T-helper 9 cell (primary cell): ENCODE results near the gene IGSF6.
"Not testable (repeated sequence)": the region's sequence is repeated elsewhere in the genome, so short reads cannot be mapped to it uniquely, and the experiment has no call there.

Source experiments
- DNase-seq: peaks from one replicate; pipeline ENCODE4 v3.0.0-alpha.2; 2020

Gene IGSF6

GRCh38 chr16:21653571-21653970, 1.2 kb upstream of the IGSF6 start:
- no peak for DNase-seq

DNA sequence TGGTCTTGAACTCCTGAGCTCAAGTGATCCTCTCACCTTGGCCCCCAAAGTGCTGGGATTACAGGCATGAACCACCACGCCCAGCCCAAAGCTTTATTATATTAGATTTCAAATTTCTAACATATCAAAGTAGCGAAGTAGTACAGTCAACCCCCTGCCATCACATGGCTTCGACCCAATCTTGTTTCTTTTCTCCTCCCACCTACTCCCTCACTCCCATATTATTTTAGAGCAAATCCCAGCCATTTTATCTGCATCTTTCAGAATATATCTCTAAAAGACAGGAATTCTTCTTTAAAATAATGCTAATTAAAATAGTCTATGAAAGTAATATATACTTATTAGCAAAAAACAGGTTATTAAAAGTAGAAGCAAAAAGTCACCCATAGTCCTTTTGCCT, 893 bp downstream of the IGSF6 start:
- DNase-seq, result no peak

GRCh38 chr16:21650521-21650920, 1.9 kb downstream of the IGSF6 start:
- DNase-seq, result no peak

DNA sequence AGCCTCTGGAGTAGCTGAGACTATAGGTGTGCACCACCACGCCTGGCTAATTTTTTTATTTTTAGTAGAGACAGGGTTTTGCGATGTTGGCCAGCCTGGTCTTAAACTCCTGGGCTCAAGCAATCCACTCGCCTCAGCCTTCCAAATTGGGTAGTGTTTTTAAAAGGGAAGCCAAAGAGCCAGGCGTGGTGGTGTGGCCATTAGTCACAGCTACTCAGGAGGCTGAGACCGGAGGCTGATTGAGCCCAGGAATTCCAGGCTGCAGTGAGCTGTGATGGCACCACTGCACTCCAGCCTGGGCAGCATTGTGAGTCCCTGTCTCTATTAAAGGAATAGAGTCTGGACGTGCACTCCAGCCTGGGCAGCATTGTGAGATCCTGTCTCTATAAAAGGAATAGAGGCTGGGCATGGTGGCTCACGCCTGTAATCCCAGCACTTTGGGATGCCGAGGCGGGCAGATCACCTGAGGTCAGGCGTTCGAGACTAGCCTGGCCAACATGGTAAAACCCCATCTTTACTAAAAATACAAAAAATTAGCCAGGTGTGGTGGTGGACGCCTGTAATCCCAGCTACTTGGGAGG, 2.5 kb downstream of the IGSF6 start:
- DNase-seq, result not testable (repeated sequence)

- DNase-seq, result no peak
These were observed 4.7 kb downstream of the IGSF6 start for GRCh38 chr16:21647562-21648164.

DNA sequence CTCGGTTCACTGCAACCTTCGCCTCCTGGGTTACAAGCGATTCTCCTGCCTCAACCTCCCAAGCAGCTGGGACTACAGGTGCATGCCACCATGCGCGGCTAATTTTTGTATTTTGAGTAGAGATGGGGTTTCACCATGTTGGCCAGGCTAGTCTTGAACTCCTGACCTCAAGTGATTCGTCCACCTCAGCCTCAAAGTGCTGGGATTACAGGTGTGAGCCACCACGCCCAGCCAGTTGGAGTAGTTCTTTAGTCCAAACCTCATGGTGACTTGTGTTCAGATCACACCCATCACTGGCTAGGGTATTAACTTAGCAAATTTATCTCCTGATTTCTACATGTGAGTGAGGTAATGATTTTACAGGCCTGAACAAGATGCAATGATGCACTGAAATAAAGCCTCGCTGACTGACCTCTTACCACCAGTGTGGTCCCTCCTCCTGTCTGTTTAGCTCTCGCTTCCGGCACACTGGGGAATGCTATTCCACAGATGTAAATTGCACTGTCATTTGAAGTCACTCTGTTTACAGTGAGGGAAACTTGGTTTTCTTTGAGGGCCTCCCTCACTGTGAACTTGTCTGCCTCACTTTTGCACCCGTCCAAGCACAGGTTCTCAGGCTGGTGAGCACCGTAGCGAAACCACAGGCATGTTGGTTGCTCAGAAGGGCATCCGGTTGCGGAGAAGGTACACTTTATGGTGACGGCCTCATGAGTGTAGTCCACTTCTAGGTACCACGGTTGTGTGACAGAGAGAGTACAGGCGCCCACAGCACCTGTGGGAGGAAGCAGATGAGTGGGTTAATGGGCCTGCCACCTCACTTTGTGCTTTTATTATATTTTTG, 5.5 kb downstream of the IGSF6 start:
- DNase-seq, result peak; percentile 44

- no peak for DNase-seq
These were observed 6.3 kb downstream of the IGSF6 start for GRCh38 chr16:21646091-21646490.

- no peak for DNase-seq
These were observed 7.1 kb downstream of the IGSF6 start for GRCh38 chr16:21645261-21645721.

GRCh38 chr16:21644674-21645073, 7.7 kb downstream of the IGSF6 start:
- no peak for DNase-seq

DNA sequence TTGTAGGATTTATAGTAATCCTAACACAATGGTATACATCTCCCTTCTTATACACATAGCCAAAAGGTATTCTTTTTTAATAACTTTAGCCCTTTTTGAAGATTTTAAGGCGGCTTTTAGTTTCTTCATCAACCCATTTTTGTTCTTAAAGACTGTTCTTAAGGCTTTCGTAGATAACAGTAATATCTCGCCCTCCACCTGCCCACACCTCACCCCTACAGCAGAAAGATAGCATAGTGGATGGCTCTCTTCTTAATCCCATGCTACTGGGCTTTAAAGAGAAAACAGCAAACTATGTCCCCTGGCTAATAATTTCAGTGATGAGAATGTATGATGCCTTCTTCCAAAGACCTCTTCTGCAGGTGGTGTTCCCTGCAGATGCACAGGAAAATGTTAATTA, 8.6 kb downstream of the IGSF6 start:
- DNase-seq, result no peak

- DNase-seq, result no peak
These were observed 9.5 kb downstream of the IGSF6 start for GRCh38 chr16:21642861-21643260.

- DNase-seq, result no peak
These were observed 10.5 kb downstream of the IGSF6 start for GRCh38 chr16:21641916-21642315.

- no peak for DNase-seq
These were observed 12.9 kb downstream of the IGSF6 start for GRCh38 chr16:21639493-21639892.

GRCh38 chr16:21638573-21638975, 13.8 kb downstream of the IGSF6 start:
- DNase-seq, result no peak

- DNase-seq, result no peak
These were observed 15.1 kb downstream of the IGSF6 start for GRCh38 chr16:21637032-21637968.

GRCh38 chr16:21635694-21636093, 16.7 kb downstream of the IGSF6 start:
- DNase-seq, result not testable (repeated sequence)

- DNase-seq, result no peak
These were observed 18.2 kb downstream of the IGSF6 start for GRCh38 chr16:21634216-21634615.

DNA sequence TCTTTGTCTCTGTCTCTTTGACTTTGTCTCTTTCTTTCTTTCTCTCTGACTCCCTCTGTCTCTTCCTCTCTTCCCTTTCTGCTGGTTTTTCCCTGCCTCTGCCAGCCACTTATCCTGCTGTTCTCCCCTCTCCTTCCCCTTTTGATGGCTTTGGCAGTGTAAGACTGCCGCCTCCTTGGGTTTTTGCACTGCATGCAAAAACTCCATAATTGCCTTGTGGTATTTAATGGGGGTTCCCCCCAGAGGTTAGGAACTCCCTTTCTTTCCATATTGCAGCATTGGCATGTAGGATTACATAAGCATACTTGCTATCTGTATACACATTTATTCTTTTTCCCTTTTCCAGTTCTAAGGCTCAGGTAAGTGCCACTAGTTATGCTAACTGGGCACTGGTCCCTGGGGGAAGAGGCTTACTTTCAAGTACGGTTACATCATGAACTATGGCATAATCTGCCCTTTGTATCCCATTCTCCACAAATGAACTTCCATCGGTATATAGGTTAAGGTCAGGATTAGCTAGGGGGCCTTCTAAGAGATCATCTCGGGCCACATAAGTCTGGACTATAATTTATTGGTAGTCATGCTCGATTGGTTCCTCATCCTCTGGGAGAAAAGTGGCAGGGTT, 20.3 kb downstream of the IGSF6 start:
- not testable (repeated sequence) for DNase-seq

DNA sequence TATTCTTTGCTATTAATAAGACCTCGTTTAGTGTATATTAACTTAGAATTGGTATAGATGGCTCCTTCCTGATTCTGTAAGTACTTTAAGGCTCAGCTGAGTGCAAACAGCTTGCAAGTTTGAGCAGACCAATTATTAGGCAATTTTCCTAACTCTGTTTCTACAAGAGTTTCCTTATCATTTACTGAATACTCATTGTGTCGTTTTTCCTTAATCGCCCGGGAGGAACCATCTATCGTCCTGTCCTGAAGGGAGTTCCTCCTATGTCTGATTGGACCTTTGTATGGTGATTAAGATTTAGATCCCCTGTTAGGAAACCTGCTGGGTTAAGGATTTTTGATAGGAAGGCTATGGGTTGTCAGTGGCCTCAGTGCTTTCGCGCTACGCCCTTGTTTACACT, 21.0 kb downstream of the IGSF6 start:
- not testable (repeated sequence) for DNase-seq

- not testable (repeated sequence) for DNase-seq
These were observed 21.5 kb downstream of the IGSF6 start for GRCh38 chr16:21630866-21631265.

DNA sequence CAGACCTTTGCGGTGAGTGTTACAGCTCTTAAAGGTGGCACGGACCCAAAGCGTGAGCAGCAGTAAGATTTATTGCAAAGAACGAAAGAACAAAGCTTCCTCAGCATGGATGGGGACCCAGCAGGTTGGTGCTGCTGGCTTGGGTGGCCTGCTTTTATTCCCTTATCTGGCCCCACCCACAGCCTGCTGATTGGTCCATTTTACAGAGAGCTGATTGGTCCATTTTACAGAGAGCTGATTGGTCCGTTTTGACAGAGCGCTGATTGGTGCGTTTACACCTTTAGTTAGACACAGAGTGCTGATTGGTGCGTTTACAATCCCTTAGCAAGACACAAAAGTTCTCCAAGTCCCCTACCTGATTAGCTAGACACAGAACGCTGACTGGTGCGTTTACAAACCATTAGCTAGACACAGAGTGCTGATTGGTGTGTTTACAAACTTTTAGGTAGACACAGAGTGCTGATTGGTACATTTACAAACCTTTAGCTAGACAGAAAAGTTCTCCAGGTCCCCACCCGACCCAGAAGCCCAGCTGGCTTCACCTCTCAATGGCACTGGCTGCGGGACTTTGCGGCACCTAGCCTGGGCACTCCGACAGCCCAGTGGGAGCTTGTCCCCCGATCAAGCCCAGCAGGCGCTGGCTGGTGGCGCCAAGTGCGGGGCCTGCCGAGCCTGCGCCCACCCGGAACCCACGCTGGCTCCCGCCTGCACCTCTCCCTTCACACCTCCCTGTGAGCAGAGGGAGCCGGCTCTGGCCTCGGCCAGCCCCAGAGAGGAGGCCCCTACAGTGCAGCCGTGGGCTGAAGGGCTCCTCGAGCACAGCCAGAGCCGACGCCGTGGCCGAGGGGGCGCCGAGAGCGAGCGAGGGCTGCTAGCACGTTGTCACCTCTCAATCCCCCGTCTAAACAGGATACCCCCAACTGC, 22.5 kb downstream of the IGSF6 start:
- not testable (repeated sequence) for DNase-seq
